AG09309 (cell line): ENCODE data around the gene SLC1A3.

Source experiments
- DNase-seq: peaks from one replicate; pipeline ENCODE4 v3.0.0-alpha.2; 2010; ENCODE audit warnings: low read depth
- H3K4me3 ChIP-seq: 2 replicates; pipeline ENCODE4 v1.5.1; 2011; ENCODE audit warnings: mild to moderate bottlenecking, low read depth, low read length, moderate library complexity; ENCODE audit not compliant: control insufficient read depth
- TF ChIP-seq, protein P1 (sequence below): IDR thresholded peaks from 2 replicates; pipeline ENCODE4 v1.5.1; 2011; ENCODE audit warnings: mild to moderate bottlenecking, low read depth, low read length, inconsistent platforms; ENCODE audit not compliant: insufficient read depth, control insufficient read depth; ENCODE audit errors: missing control alignments

Gene SLC1A3

DNA sequence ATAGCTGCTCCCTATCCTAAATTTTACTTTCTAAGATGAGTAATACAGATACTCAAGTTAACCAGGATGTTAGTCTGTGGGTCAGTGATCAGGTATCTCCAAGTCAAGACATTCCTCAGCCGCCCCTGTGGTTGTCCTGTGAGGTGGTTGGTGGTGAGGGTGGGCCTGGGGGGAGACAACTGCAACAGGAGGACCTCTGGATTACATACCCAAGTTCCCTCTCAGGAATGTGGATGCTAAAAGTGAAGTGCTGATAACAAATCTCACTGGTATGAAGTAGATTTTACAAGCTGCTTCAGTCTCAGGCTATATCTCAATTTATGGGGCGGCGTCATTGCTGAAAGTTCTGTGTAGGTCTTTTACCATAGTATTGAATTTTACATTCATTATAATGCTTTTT, 38.3 kb downstream of the SLC1A3 start:
- no peak for DNase-seq
- TF ChIP-seq, protein P1, sequence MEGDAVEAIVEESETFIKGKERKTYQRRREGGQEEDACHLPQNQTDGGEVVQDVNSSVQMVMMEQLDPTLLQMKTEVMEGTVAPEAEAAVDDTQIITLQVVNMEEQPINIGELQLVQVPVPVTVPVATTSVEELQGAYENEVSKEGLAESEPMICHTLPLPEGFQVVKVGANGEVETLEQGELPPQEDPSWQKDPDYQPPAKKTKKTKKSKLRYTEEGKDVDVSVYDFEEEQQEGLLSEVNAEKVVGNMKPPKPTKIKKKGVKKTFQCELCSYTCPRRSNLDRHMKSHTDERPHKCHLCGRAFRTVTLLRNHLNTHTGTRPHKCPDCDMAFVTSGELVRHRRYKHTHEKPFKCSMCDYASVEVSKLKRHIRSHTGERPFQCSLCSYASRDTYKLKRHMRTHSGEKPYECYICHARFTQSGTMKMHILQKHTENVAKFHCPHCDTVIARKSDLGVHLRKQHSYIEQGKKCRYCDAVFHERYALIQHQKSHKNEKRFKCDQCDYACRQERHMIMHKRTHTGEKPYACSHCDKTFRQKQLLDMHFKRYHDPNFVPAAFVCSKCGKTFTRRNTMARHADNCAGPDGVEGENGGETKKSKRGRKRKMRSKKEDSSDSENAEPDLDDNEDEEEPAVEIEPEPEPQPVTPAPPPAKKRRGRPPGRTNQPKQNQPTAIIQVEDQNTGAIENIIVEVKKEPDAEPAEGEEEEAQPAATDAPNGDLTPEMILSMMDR: no peak

DNA sequence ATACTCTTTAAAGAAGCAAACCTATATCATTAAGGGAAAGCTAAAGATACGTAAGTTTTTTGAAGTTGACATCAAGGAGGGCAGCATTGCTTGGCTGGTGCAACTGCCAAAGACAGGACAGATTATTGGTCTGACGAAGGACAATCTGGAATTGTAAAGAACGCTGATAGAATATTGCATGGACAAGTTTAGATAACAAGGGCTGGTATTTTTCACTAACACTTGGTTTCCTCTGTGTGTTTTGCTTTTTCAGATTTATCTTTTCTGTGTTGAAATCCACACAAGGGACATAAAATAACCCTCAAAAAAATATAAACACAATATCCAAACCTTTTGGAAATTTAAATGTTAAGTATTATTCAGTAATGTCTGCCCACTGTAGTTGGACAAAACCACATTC, 39.7 kb downstream of the SLC1A3 start:
- H3K4me3 ChIP-seq: no peak overlapping the region
- DNase-seq: no peak
- TF ChIP-seq, protein P1: no peak

More for the DNA sequence above, 38.3 kb downstream of the SLC1A3 start:
- H3K4me3 ChIP-seq: no peak overlapping the region

DNA sequence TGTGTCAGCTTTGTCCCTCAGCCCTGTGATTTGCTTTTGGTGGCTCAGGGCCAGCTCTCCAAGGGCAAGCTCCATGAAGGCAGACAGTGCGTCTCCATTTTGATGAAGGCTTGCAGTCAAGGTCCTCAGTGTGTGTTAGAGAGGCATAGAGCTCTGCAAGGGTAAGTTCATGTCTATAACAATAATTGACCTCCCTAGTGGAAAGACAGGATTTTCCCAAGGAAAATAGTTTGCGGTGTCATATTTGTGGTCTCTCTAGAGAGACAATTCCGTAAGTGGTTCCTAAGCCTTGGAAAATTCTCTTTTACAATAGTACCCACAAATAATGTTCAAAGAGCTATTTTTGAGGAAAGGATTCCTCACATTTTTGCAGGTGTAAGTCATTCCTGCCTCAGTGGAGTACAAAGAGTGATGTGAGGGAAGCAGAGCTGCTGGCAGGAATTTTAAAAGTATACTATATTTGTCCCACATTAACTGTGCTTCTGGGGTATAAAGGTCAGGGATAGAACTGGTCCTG, 40.2 kb downstream of the SLC1A3 start:
- DNase-seq: peak; percentile 43
- TF ChIP-seq, protein P1: no peak

DNA sequence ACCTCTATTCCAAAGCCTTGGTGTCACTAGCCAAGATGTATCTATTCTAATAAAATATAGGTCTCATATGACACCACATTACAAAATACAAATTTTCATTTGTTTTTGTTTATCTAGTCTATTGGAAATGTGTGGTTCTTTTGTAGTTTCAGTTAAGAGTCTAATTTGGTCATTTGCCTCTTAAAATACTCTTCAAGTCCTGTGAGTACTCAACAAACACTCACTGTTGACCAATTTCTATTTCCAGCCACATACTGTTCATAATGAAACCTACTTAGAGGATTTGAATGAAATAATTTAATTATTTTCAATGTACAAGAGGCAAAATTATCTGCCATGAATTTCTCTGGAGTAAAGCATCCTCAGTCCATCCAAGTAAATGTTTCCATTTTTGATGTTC, 40.6 kb downstream of the SLC1A3 start:
- TF ChIP-seq, protein P1: no peak
- no peak overlapping the region for H3K4me3 ChIP-seq
- no peak for DNase-seq

More for the DNA sequence above, 40.2 kb downstream of the SLC1A3 start:
- H3K4me3 ChIP-seq: no peak overlapping the region

DNA sequence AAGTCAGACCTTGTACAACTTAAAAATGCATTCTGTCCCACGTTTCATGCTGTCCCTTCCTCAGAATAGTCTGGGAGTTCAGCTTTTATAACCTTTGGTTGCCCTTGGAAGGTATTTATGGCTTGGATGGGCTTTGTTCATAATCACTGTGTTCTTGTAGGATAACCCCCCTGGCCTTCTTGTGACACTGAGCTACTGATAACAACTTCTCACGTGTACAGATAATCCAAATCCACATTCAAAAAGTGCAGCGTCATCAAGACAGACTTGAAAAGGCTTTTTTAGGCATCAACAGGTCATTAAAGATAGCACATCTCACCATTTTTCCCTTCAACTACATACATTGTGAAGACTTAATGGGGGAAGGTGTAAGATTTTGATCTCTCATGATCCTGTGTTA, 42.0 kb downstream of the SLC1A3 start:
- no peak overlapping the region for H3K4me3 ChIP-seq
- TF ChIP-seq, protein P1: no peak
- DNase-seq: no peak

DNA sequence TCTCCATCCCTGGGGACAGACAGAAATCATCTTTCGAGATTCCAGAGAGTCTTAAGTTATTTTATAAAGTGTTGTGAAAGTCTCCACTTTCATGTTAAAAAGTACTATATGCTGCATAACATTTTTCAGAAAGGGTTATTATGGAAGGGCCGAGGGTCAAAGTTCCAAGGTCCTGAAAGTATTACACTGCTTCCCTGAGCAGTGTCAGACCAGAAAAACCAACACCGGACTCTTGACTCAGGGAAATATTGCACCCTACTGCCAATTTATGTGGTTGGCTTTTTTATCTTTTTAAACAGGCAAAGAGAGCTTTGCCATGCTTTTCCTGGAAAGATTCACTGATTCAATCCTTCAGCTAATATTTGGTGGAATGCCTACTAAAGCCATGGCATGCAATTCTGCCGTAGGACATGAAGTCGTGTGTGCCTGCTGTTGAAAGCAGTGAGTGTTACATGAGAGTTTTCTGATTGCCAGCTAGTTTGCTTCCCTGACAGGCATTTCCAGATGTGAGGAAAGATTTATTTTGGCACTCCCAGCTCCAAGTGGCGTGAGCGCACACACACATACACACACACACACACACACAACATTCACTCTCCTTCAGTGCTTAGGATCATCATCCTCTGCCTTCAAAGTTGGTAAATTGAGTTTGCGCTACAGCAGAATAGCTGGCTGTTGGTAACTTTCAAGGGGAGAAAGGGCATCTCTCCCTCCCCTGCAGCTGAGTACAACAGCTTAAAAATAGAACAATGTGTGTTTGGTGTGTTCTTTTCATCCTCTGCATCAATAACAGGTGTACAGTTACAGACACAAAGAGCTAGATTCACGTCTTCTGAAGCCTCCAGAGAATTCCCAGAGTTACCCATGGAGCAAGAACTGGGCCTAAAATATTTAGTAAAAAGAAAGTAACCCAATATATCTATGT, 45.6 kb downstream of the SLC1A3 start:
- no peak for DNase-seq
- TF ChIP-seq, protein P1: no peak
- no peak overlapping the region for H3K4me3 ChIP-seq
